CD14-positive monocyte (primary cell): ENCODE data around the gene CARMIL3. TPM values are rescaled to one million over a fixed set of nuclear protein-coding genes. Genes with fewer than 3 reads are reported as not detected.

Experiments
- DNase-seq, 3 donors: peaks; one replicate each; pipeline ENCODE4 v3.0.0-alpha.2; 2011 to 2022
- H2AFZ ChIP-seq: 2 replicates; pipeline ENCODE4 v1.6.0; 2012; ENCODE audit warnings: mild to moderate bottlenecking, low read depth, low read length, inconsistent platforms; ENCODE audit not compliant: insufficient read depth, poor library complexity, severe bottlenecking
- H3K27ac ChIP-seq, 2 donors: 1 replicate in 1 of 2; 2 replicates in 1 of 2; pipeline ENCODE4 v1.5.1; 2012 to 2013; ENCODE audit warnings: low read length in 2 of 2, control low read depth in 1 of 2, inconsistent platforms in 1 of 2, low read depth in 1 of 2, mild to moderate bottlenecking in 1 of 2
- H3K27me3 ChIP-seq, 2 donors: one replicate each; pipeline versions ENCODE4 v1.6.0 to v1.6.1; 2011 to 2013; ENCODE audit warnings: low read length in 2 of 2; ENCODE audit not compliant: control insufficient read depth in 2 of 2, insufficient read depth in 2 of 2
- H3K36me3 ChIP-seq, 2 donors: replicated peaks in 1 of 2; 1 replicate in 1 of 2; 2 replicates in 1 of 2; pipeline versions ENCODE4 v1.5.1 to v1.6.1; 2012 to 2013; ENCODE audit warnings: low read length in 2 of 2, control low read depth in 1 of 2, inconsistent platforms in 1 of 2, mild to moderate bottlenecking in 1 of 2; ENCODE audit not compliant: insufficient read depth in 2 of 2, control insufficient read depth in 1 of 2
- H3K4me1 ChIP-seq, 2 donors: 1 replicate in 1 of 2; 2 replicates in 1 of 2; pipeline versions ENCODE4 v1.5.1 to v1.6.1; 2012 to 2013; ENCODE audit warnings: low read length in 2 of 2, control low read depth in 1 of 2, inconsistent platforms in 1 of 2, mild to moderate bottlenecking in 1 of 2, moderate library complexity in 1 of 2; ENCODE audit not compliant: insufficient read depth in 2 of 2, control insufficient read depth in 1 of 2
- H3K4me2 ChIP-seq: replicated peaks from 2 replicates; pipeline ENCODE3; 2012; ENCODE audit warnings: low read length, moderate library complexity, mild to moderate bottlenecking; ENCODE audit not compliant: poor library complexity, severe bottlenecking; ENCODE audit errors: extremely low read depth
- H3K4me3 ChIP-seq, 3 experiments: fragments of 200-600 bp in 1 of 3; sonication (generic) in 1 of 3; replicated peaks in 1 of 3; 1 replicate in 2 of 3; 2 replicates in 1 of 3; pipeline ENCODE4 v1.5.1; 2011 to 2013; ENCODE audit warnings: low read length in 3 of 3, mild to moderate bottlenecking in 3 of 3, control low read depth in 2 of 3, low read depth in 2 of 3, inconsistent platforms in 1 of 3, moderate library complexity in 1 of 3
- H3K79me2 ChIP-seq: 2 replicates; pipeline ENCODE4 v1.6.0; 2012; ENCODE audit warnings: mild to moderate bottlenecking, control low read depth, inconsistent platforms, low read length, moderate library complexity; ENCODE audit not compliant: insufficient read depth
- H3K9ac ChIP-seq: 2 replicates; pipeline ENCODE4 v1.6.0; 2017; ENCODE audit warnings: low read length, mild to moderate bottlenecking; ENCODE audit not compliant: insufficient read depth, poor library complexity, severe bottlenecking
- H3K9me3 ChIP-seq, 2 donors: replicated peaks in 1 of 2; 1 replicate in 1 of 2; 2 replicates in 1 of 2; pipeline versions ENCODE4 v1.5.1 to v1.6.1; 2012 to 2013; ENCODE audit warnings: low read length in 2 of 2, control low read depth in 1 of 2; ENCODE audit not compliant: control insufficient read depth in 1 of 2, insufficient read depth in 1 of 2
- H4K20me1 ChIP-seq: 2 replicates; pipeline ENCODE4 v1.6.0; 2012; ENCODE audit warnings: mild to moderate bottlenecking, low read length, control low read depth, moderate library complexity; ENCODE audit not compliant: insufficient read depth
- H3K27ac Mint-ChIP-seq, 7 donors: one replicate each; pipeline ENCODE4 v1.8.0; 2020; ENCODE audit warnings: mild to moderate bottlenecking in 7 of 7, mixed read lengths in 7 of 7, moderate library complexity in 6 of 7, inconsistent platforms in 2 of 7
- H3K27me3 Mint-ChIP-seq, 3 donors: one replicate each; pipeline ENCODE4 v1.8.0; 2021 to 2022; ENCODE audit warnings: low read depth in 3 of 3, mild to moderate bottlenecking in 3 of 3, mixed read lengths in 3 of 3, moderate library complexity in 3 of 3, inconsistent platforms in 1 of 3
- H3K36me3 Mint-ChIP-seq, 2 donors: one replicate each; pipeline ENCODE4 v1.8.0; 2020; ENCODE audit warnings: mixed read lengths in 2 of 2, inconsistent platforms in 1 of 2, mild to moderate bottlenecking in 1 of 2
- H3K4me1 Mint-ChIP-seq: one replicate; pipeline ENCODE4 v1.8.0; 2020; ENCODE audit warnings: mild to moderate bottlenecking, mixed read lengths
- H3K4me3 Mint-ChIP-seq, 2 donors: one replicate each; pipeline ENCODE4 v1.8.0; 2020; ENCODE audit warnings: mild to moderate bottlenecking in 2 of 2, mixed read lengths in 2 of 2, moderate library complexity in 1 of 2
- H3K9me3 Mint-ChIP-seq, 7 donors: one replicate each; pipeline ENCODE4 v1.8.0; 2020 to 2022; ENCODE audit warnings: mixed read lengths in 7 of 7, mild to moderate bottlenecking in 6 of 7, moderate library complexity in 6 of 7, inconsistent platforms in 2 of 7
- WGBS: methylation state at CpG from one replicate; pipeline ENCODE4 v1.1.5; 2013; ENCODE audit warnings: missing lambda C conversion rate; ENCODE audit not compliant: insufficient coverage; 5-methylcytosine and 5-hydroxymethylcytosine counted together
- intact Hi-C, 2 donors: fragments of 100-400 bp; cut with micrococcal nuclease; formaldehyde crosslinking; loops; one replicate each; pipeline versions ENCODE4 v1.15.0 to v1.15.1; 2023
- polyA plus RNA-seq, 3 donors: library from polyadenylated mRNA; depleted of rRNA in 1 of 3; unstranded in 2 of 3; stranded (reverse) in 1 of 3; fragments of 300-500 nt in 2 of 3; fragments of >200 nt in 1 of 3; fragmentation: Illumina TruSeq in 2 of 3; gene quantifications; 1 replicate in 2 of 3; 2 replicates in 1 of 3; pipeline ENCODE4 v1.2.3, GENCODE V29; 2012 to 2021
- TF ChIP-seq, protein P1 (sequence below): fragments of 200-600 bp; IDR thresholded peaks from one replicate; pipeline ENCODE4 v1.8.0; 2022; ENCODE audit warnings: antibody characterized with exemption, mild to moderate bottlenecking

Gene CARMIL3
- polyA plus RNA-seq, 3 donors: 1.0 TPM; not detected in 2

DNA sequence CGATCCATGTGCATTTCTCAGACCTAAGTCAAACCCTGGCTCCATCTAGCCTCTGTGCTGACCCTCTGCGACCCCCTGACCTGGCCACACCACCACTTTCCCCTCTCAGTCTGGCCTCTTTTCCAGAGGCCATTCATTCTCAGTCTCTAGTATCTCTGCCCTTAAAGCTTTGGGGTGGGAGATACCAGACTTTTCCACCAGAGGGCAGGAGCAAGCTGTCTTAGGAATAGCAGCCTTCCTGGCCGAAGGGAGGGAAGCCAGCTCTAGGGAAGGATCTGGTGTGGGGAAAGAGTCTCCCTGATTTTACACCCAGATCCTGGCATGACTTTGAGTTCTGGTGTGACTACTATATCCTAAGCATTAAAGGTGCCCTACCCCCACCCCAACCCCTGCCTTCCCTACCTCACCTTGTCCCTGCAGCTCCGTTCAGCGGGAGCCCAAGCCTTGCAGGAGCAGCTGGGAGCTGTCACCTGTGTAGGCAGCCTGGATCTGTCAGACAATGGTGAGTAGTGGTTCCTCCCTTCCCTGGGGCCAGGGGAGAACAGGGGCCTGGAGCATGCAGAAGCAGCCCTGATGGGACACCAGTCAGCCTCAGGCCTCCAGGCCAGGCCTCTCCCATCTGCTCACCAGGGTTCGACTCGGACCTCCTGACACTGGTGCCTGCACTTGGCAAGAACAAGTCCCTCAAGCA, 6.6 kb downstream of the CARMIL3 start:
- Mint-ChIP-seq H3K4me3 (no peak overlapping the region), H3K27me3 (peaks cover 9 to 18% (median 15%) of the 10 kb centered on the region in 3 donors), H3K27ac (peak overlapping the region in 3 of 7 donors; percentile 52 to 57 (median 55)), H3K36me3 (no peaks in the 10 kb centered on the region), H3K9me3 (peaks cover 0 to 2% (median 0%) of the 10 kb centered on the region in 7 donors), H3K4me1 (peaks cover 3% of the 10 kb centered on the region)
- Histone ChIP-seq H3K9me3 (no peaks in the 10 kb centered on the region), H2AFZ (no peak overlapping the region), H3K4me3 (no peak overlapping the region), H3K27ac (no peak overlapping the region), H3K27me3 (peaks cover 0 to 7% of the 10 kb centered on the region in 2 donors), H4K20me1 (no peaks in the 10 kb centered on the region), H3K36me3 (no peaks in the 10 kb centered on the region), H3K4me2 (no peak overlapping the region), H3K9ac (no peak overlapping the region), H3K4me1 (no peaks in the 10 kb centered on the region), H3K79me2 (no peaks in the 10 kb centered on the region)
- WGBS: 91% methylated on average over 5 of the region's 7 CpGs
- TF ChIP-seq, protein P1, sequence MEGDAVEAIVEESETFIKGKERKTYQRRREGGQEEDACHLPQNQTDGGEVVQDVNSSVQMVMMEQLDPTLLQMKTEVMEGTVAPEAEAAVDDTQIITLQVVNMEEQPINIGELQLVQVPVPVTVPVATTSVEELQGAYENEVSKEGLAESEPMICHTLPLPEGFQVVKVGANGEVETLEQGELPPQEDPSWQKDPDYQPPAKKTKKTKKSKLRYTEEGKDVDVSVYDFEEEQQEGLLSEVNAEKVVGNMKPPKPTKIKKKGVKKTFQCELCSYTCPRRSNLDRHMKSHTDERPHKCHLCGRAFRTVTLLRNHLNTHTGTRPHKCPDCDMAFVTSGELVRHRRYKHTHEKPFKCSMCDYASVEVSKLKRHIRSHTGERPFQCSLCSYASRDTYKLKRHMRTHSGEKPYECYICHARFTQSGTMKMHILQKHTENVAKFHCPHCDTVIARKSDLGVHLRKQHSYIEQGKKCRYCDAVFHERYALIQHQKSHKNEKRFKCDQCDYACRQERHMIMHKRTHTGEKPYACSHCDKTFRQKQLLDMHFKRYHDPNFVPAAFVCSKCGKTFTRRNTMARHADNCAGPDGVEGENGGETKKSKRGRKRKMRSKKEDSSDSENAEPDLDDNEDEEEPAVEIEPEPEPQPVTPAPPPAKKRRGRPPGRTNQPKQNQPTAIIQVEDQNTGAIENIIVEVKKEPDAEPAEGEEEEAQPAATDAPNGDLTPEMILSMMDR: peak; percentile 92
- intact Hi-C loops: loop anchor here in 1 of 2 donors (2.0 to 5.0 kb wide), 2 partner anchors 32 to 49 kb away; no protein-coding TSS in a partner anchor
- peak in 2 of 3 donors; percentile 42 to 75 for DNase-seq

DNA sequence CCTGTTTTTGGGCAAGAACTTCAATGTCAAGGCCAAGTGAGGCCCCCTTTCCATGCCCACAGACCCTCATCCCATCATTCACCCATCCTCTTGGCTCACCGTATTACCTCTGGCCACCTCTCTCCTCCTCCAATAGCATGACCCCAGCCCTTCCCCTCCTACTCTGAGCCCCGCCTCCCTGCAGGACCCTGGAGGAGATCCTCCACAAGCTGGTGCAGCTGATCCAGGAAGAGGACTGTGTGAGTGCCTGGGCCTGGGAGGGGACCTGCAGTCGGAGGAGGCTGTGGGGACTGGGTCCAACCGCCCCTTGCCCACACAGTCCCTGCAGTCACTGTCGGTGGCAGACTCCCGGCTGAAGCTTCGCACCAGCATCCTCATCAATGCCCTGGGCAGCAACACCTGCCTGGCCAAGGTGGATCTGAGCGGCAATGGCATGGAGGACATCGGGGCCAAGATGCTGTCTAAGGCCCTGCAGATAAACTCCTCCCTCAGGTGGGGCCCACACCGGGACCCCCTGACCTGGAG, 7.2 kb downstream of the CARMIL3 start:
- TF ChIP-seq, protein P1: no peak
- DNase-seq: no peak
- H3K79me2 ChIP-seq: no peaks in the 10 kb centered on the region
- no peak overlapping the region for H3K4me3 ChIP-seq
- no peaks in the 10 kb centered on the region for H3K36me3 Mint-ChIP-seq
- peaks cover 0 to 2% (median 0%) of the 10 kb centered on the region in 7 donors for H3K9me3 Mint-ChIP-seq
- no peaks in the 10 kb centered on the region for H3K36me3 ChIP-seq
- H3K27me3 ChIP-seq: peaks cover 0 to under 1% of the 10 kb centered on the region in 2 donors
- intact Hi-C loops: loop anchor here in 1 of 2 donors (2.0 to 5.0 kb wide), 2 partner anchors 32 to 48 kb away; no protein-coding TSS in a partner anchor
- no peaks in the 10 kb centered on the region for H3K9me3 ChIP-seq
- H4K20me1 ChIP-seq: no peaks in the 10 kb centered on the region
- no peak overlapping the region for H3K27ac Mint-ChIP-seq
- no peak overlapping the region for H2AFZ ChIP-seq
- peaks cover 6 to 12% (median 10%) of the 10 kb centered on the region in 3 donors for H3K27me3 Mint-ChIP-seq
- no peak overlapping the region for H3K9ac ChIP-seq
- H3K4me3 Mint-ChIP-seq: no peak overlapping the region
- WGBS: 90% methylated on average over 9 of the region's 10 CpGs
- no peak overlapping the region for H3K4me2 ChIP-seq
- no peaks in the 10 kb centered on the region for H3K4me1 ChIP-seq
- no peak overlapping the region for H3K27ac ChIP-seq
- H3K4me1 Mint-ChIP-seq: peaks cover 2% of the 10 kb centered on the region
